ENCODE measurements around the gene DGLUCY.
"Not testable (repeated sequence)": the region's sequence is repeated elsewhere in the genome, so short reads cannot be mapped to it uniquely, and the experiment has no call there.

DGLUCY gene

GRCh38 chr14:91216731-91217226, 102.9 kb downstream of the DGLUCY start:
- no peak for FAIRE-seq

GRCh38 chr14:91218014-91218413, 104.1 kb downstream of the DGLUCY start:
- FAIRE-seq: no peak

GRCh38 chr14:91219517-91220389, 105.9 kb downstream of the DGLUCY start:
- no peak for FAIRE-seq

GRCh38 chr14:91220581-91221000, 106.7 kb downstream of the DGLUCY start:
- FAIRE-seq: no peak

GRCh38 chr14:91221270-91221669, 107.4 kb downstream of the DGLUCY start:
- no peak for FAIRE-seq

- no peak for FAIRE-seq
These were observed 109.3 kb downstream of the DGLUCY start for GRCh38 chr14:91223028-91223783.

- no peak for FAIRE-seq
These were observed 111.2 kb downstream of the DGLUCY start for GRCh38 chr14:91225025-91225424.

- FAIRE-seq: not testable (repeated sequence)
These were observed 112.5 kb downstream of the DGLUCY start for GRCh38 chr14:91226360-91226759.

- FAIRE-seq: no peak
These were observed 113.3 kb downstream of the DGLUCY start for GRCh38 chr14:91227183-91227628.

GRCh38 chr14:91228112-91229004, 114.5 kb downstream of the DGLUCY start:
- no peak for FAIRE-seq

- no peak for FAIRE-seq
These were observed 115.1 kb downstream of the DGLUCY start for GRCh38 chr14:91229005-91229382.

GRCh38 chr14:91229743-91230200, 115.9 kb downstream of the DGLUCY start:
- no peak for FAIRE-seq

- no peak for FAIRE-seq
These were observed 116.6 kb downstream of the DGLUCY start for GRCh38 chr14:91230397-91231035.

GRCh38 chr14:91231446-91231845, 117.6 kb downstream of the DGLUCY start:
- FAIRE-seq: no peak

GRCh38 chr14:91232052-91232451, 118.2 kb downstream of the DGLUCY start:
- FAIRE-seq: no peak

- no peak for FAIRE-seq
These were observed 118.7 kb downstream of the DGLUCY start for GRCh38 chr14:91232603-91233002.

- no peak for FAIRE-seq
These were observed 120.3 kb downstream of the DGLUCY start for GRCh38 chr14:91233936-91234790.

- no peak for FAIRE-seq
These were observed 120.9 kb downstream of the DGLUCY start for GRCh38 chr14:91234791-91235114.

GRCh38 chr14:91235841-91236240, 122.0 kb downstream of the DGLUCY start:
- no peak for FAIRE-seq

GRCh38 chr14:91237219-91237618, 123.3 kb downstream of the DGLUCY start:
- no peak for FAIRE-seq

GRCh38 chr14:91238085-91238484, 124.2 kb downstream of the DGLUCY start:
- FAIRE-seq: no peak
